GM23248 (cell line): Measurements from ENCODE around the gene FAM114A2.

Source experiments
- EZH2 ChIP-seq: fragments of 200-600 bp; sonication (generic); IDR thresholded peaks from 2 replicates; pipeline ENCODE4 v1.6.1; 2018; ENCODE audit warnings: antibody characterized with exemption, mild to moderate bottlenecking; ENCODE audit not compliant: insufficient read depth, poor library complexity, severe bottlenecking
- EZH2phosphoT487 ChIP-seq: fragments of 200-600 bp; sonication (generic); IDR thresholded peaks from 2 replicates; pipeline ENCODE4 v1.6.1; 2018; ENCODE audit warnings: antibody characterized with exemption, moderate library complexity, mild to moderate bottlenecking, low read depth; ENCODE audit not compliant: insufficient read depth

- TF ChIP-seq EZH2 (no peak), EZH2phosphoT487 (no peak)
Measured at GRCh38 chr5:154078272-154078671, 39.6 kb upstream of the FAM114A2 start.
